Hepatocyte (in vitro differentiated cells): ENCODE data around the gene TCP11L1. TPM values are rescaled to one million over a fixed set of nuclear protein-coding genes. Genes with fewer than 3 reads are reported as not detected.
"Not testable (repeated sequence)": the region's sequence is repeated elsewhere in the genome, so short reads cannot be mapped to it uniquely, and the experiment has no call there.

ENCODE experiments used
- DNase-seq: peaks from one replicate; pipeline ENCODE4 v3.0.0-alpha.2; 2016; ENCODE audit warnings: low spot score
- H2AFZ ChIP-seq: fragments of 200-600 bp; sonication (generic); 2 replicates; pipeline ENCODE4 v1.6.0; 2016; ENCODE audit warnings: antibody characterized with exemption, mild to moderate bottlenecking
- H3K27ac ChIP-seq: fragments of 200-600 bp; sonication (generic); 2 replicates; pipeline ENCODE4 v1.5.1; 2016; ENCODE audit warnings: mild to moderate bottlenecking
- H3K27me3 ChIP-seq: fragments of 200-600 bp; sonication (generic); 2 replicates; pipeline ENCODE4 v1.6.1; 2016
- H3K36me3 ChIP-seq: fragments of 200-600 bp; sonication (generic); replicated peaks from 2 replicates; pipeline ENCODE4 v1.5.1; 2016; ENCODE audit warnings: low read depth; ENCODE audit not compliant: insufficient read depth
- H3K4me1 ChIP-seq: fragments of 200-600 bp; sonication (generic); 2 replicates; pipeline ENCODE4 v1.5.1; 2016; ENCODE audit warnings: mild to moderate bottlenecking, moderate library complexity; ENCODE audit not compliant: insufficient read depth
- H3K4me2 ChIP-seq: fragments of 200-600 bp; sonication (generic); 2 replicates; pipeline ENCODE4 v1.6.0; 2016
- H3K4me3 ChIP-seq: fragments of 200-600 bp; sonication (generic); 2 replicates; pipeline ENCODE4 v1.5.1; 2016; ENCODE audit warnings: mild to moderate bottlenecking
- H3K79me2 ChIP-seq: fragments of 200-600 bp; sonication (generic); 2 replicates; pipeline ENCODE4 v1.6.0; 2017; ENCODE audit warnings: mild to moderate bottlenecking
- H3K9me2 ChIP-seq: fragments of 200-600 bp; sonication (generic); replicated peaks from 2 replicates; pipeline ENCODE4 v1.6.0; 2017; ENCODE audit warnings: mild to moderate bottlenecking; ENCODE audit not compliant: insufficient read depth
- H3K9me3 ChIP-seq: fragments of 200-600 bp; sonication (generic); 2 replicates; pipeline ENCODE4 v1.5.1; 2016; ENCODE audit warnings: low read depth, mild to moderate bottlenecking
- H4K20me1 ChIP-seq: fragments of 200-600 bp; sonication (generic); 2 replicates; pipeline ENCODE4 v1.6.0; 2016; ENCODE audit warnings: mild to moderate bottlenecking; ENCODE audit not compliant: insufficient read depth, poor library complexity, severe bottlenecking
- CTCF ChIP-seq: fragments of 200-600 bp; sonication (generic); IDR thresholded peaks from 2 replicates; pipeline ENCODE4 v1.5.1; 2016; ENCODE audit warnings: antibody characterized with exemption, mild to moderate bottlenecking; ENCODE audit not compliant: poor library complexity
- EZH2 ChIP-seq: fragments of 200-600 bp; sonication (generic); IDR thresholded peaks from 2 replicates; pipeline ENCODE4 v1.6.1; 2016; ENCODE audit warnings: antibody characterized with exemption, mild to moderate bottlenecking, borderline replicate concordance
- EZH2phosphoT487 ChIP-seq: fragments of 200-600 bp; sonication (generic); IDR thresholded peaks from one replicate; pipeline ENCODE4 v1.6.1; 2018; ENCODE audit warnings: antibody characterized with exemption, mild to moderate bottlenecking, low read depth, moderate library complexity; ENCODE audit not compliant: unreplicated experiment, severe bottlenecking
- WGBS: methylation state at CpG from one replicate; pipeline ENCODE4 v1.1.6; 2016; ENCODE audit warnings: low lambda C conversion rate; ENCODE audit errors: missing lambda C conversion rate; 5-methylcytosine and 5-hydroxymethylcytosine counted together
- polyA plus RNA-seq: library from polyadenylated mRNA; unstranded; fragments of >200 nt; fragmentation: Nextera tagmentation; extraction: Ambion mirVana; gene quantifications from 2 replicates; pipeline ENCODE4 v1.2.1, GENCODE V29; 2016
- total RNA-seq: library from RNA; depleted of rRNA; stranded (reverse); fragments of >200 nt; gene quantifications from 2 replicates; pipeline ENCODE4 v1.2.3, GENCODE V29; 2014

Gene TCP11L1
- total and polyA plus RNA-seq, 2 experiments from 2014 or later, result 9.8 to 25.5 TPM

GRCh38 chr11:33103836-33104235, 64.5 kb downstream of the TCP11L1 start:
- Histone ChIP-seq H3K79me2 (no peaks in the 10 kb centered on the region), H3K4me1 (no peaks in the 10 kb centered on the region), H3K36me3 (no peaks in the 10 kb centered on the region), H3K4me3 (no peak overlapping the region), H3K27ac (no peak overlapping the region), H3K4me2 (no peak overlapping the region), H3K27me3 (no peaks in the 10 kb centered on the region), H3K9me2 (no peaks in the 10 kb centered on the region), H3K9me3 (no peaks in the 10 kb centered on the region), H2AFZ (no peak overlapping the region), H4K20me1 (no peaks in the 10 kb centered on the region)
- DNase-seq, result no peak
- TF ChIP-seq EZH2phosphoT487 (no peak), EZH2 (no peak), CTCF (no peak)

GRCh38 chr11:33109294-33109895, 70.0 kb downstream of the TCP11L1 start:
- H3K4me3 ChIP-seq, result no peak overlapping the region
- DNase-seq, result peak; percentile 7
- no peaks in the 10 kb centered on the region for H3K9me3 ChIP-seq
- H3K9me2 ChIP-seq, result no peaks in the 10 kb centered on the region
- no peaks in the 10 kb centered on the region for H3K36me3 ChIP-seq
- H2AFZ ChIP-seq, result no peak overlapping the region
- H3K4me1 ChIP-seq, result no peaks in the 10 kb centered on the region
- no peaks in the 10 kb centered on the region for H3K27me3 ChIP-seq
- TF ChIP-seq EZH2phosphoT487, result no peak
- TF ChIP-seq EZH2, result no peak
- no peak for TF ChIP-seq CTCF
- no peaks in the 10 kb centered on the region for H4K20me1 ChIP-seq
- no peak overlapping the region for H3K4me2 ChIP-seq
- no peaks in the 10 kb centered on the region for H3K79me2 ChIP-seq
- H3K27ac ChIP-seq, result no peak overlapping the region

GRCh38 chr11:33110083-33110482, 70.7 kb downstream of the TCP11L1 start:
- H2AFZ ChIP-seq, result no peak overlapping the region
- no peaks in the 10 kb centered on the region for H3K79me2 ChIP-seq
- H4K20me1 ChIP-seq, result no peaks in the 10 kb centered on the region
- DNase-seq, result no peak
- WGBS, result 70% methylated on average over 1 of the region's 1 CpG
- no peaks in the 10 kb centered on the region for H3K9me3 ChIP-seq
- no peak overlapping the region for H3K4me3 ChIP-seq
- no peaks in the 10 kb centered on the region for H3K9me2 ChIP-seq
- H3K4me2 ChIP-seq, result no peak overlapping the region
- no peak for TF ChIP-seq EZH2
- no peaks in the 10 kb centered on the region for H3K27me3 ChIP-seq
- no peaks in the 10 kb centered on the region for H3K36me3 ChIP-seq
- no peaks in the 10 kb centered on the region for H3K4me1 ChIP-seq
- peak overlapping the region; percentile 0 for H3K27ac ChIP-seq

GRCh38 chr11:33116535-33116934, 77.2 kb downstream of the TCP11L1 start:
- Histone ChIP-seq H3K9me3 (no peaks in the 10 kb centered on the region), H3K79me2 (no peaks in the 10 kb centered on the region), H3K4me1 (no peaks in the 10 kb centered on the region), H4K20me1 (no peaks in the 10 kb centered on the region), H3K36me3 (no peaks in the 10 kb centered on the region), H3K27me3 (no peaks in the 10 kb centered on the region), H2AFZ (no peak overlapping the region), H3K27ac (no peak overlapping the region), H3K9me2 (no peaks in the 10 kb centered on the region), H3K4me3 (no peak overlapping the region), H3K4me2 (no peak overlapping the region)
- TF ChIP-seq EZH2, result no peak
- no peak for TF ChIP-seq EZH2phosphoT487
- no peak for TF ChIP-seq CTCF
- peak; percentile 18 for DNase-seq

- not testable (repeated sequence) for H3K9me3 ChIP-seq, H3K27me3 ChIP-seq, H2AFZ ChIP-seq, H3K9me2 ChIP-seq, H3K4me1 ChIP-seq, H3K4me2 ChIP-seq, H3K4me3 ChIP-seq, H3K36me3 ChIP-seq, H3K27ac ChIP-seq, H3K79me2 ChIP-seq, H4K20me1 ChIP-seq, DNase-seq
- 88% methylated on average over 1 of the region's 1 CpG for WGBS
Observed at GRCh38 chr11:33122696-33123095, 83.3 kb downstream of the TCP11L1 start.
